Hematopoietic multipotent progenitor cell treated with erythropoietin and hydrocortisone succinate and interleukin-3 and kit ligand, for 6 days (in vitro differentiated cells): ENCODE data around the gene SLPI.

Experiments
- DNase-seq: peaks from one replicate; pipeline ENCODE4 v3.0.0-alpha.2; 2015

Gene SLPI

DNA sequence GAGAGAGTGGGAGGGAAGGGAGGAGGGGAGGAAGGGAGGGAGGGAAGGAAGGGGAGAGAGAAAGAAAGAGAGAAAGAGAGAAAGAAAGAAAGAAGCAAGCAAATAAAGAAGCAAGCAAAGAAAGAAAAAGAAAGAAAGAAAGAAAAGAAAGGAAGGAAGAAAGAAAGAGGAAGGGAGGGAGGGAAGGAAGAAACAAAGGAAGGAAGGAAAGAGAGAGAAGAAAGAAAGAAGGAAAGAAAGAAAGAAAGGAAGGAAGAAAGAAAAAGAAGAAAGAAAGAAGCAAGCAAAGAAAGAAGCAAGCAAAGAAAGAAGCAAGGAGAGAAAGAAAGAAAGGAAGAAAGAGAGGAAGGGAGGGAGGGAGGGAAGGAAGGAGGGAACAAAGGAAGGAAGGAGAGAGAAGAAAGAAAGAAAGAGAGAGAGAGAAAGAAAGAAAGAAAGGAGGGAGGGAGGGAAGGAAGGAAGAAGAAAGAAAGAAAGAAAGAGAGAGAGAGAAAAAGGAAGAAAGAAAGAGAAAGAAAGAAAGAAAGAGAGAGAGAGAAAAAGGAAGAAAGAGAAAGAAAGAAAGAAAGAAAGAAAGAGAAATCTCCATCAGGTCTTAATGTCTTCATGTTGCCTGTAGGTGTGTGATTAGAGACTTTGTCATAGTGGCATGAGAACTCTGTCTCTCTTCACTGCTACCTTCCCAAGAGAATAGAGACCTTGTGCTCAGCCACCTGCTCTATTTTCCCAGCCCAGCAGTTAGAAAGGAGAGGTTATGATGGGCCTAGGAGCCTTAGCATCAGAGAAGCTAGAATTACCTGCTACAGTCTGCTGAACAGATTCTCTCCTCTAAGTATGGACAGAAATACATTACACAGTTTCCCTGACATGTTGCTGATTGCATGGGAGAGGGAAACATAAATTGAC is 42.5 kb downstream of the SLPI start:
- no peak for DNase-seq

DNA sequence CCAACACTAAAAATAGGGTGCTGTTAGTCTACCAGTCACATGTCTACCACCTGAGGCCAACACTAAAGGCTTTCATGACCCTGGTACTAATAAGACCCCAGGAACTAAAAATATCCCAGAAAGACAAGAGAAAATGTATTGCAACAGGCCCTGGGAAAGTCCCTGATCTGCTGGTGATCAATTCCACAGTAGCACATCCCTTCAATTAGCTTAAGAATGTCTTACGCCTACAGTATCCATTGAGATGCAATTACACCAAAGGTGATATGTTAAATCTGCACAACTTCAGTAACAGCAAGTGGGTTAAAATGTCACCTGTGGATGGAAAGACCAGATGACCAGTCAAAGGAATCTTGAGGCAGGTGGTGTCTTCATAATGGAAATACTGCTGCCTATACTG is 44.4 kb downstream of the SLPI start:
- no peak for DNase-seq

DNA sequence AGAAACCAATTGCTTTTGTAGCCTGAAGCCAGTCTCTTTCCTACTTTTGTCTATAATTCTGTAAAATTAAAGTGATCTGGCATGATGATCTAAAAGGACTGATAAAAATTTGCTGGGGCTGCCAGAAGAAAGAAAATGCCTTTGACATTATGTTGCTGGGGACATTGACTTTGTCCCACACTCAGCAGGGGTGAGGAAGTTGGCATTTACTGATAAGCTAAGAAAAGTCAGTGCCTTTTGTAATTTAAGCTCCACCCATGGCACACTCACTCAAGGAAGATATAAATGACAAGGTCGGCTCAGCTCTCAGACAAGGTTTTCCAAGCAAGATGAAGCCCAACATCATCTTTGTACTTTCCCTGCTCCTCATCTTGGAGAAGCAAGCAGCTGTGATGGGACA is 47.6 kb downstream of the SLPI start, which contains the start of gene SEMG1:
Gene SEMG1, plus strand, starts transcription at position 309 of the 400 bp plus-strand sequence. Its CDS starts 21 bp downstream, at position 330.
- peak; percentile 49 for DNase-seq
